ENCODE data around the gene CRIP2.

CRIP2 gene

DNA sequence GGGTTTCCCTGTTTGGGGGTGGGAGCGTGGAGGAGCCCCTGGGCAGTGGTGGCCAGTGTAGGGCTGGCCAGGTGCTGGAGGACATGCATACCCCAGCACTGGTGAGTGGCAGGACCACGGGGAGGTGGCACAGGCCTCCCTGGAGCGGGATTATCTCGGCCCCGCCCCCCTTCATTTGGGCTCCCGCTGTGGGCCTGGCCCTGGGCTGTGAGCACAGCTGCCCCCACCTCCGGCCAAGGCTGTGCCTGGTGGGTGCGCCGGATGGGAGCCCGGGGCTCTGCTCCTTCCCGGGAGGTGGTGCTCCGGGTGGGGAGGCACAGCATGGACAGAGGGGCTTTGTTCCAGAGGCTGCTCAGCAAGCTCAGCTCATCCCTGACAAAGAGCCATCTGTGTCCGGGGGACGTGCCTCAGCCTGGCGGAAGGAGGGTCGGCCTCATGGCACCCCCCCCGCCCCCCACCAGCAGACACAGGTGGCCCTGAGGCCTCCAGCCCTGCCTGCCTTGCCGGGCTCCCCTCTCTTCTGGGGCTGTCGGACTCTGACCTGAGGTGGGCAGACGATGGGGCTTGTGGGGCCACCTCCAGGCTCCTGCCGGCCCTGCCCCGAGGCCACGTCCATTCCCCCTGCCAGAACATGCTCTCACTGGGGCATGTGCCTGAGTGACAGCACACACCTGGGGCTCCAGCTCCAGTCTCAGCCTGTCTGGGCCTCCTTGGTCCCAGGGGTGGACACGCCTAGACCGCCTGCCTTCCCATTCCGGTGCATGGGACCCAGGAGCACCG lies 24.8 kb downstream of the CRIP2 start:
- DNase-seq (ENCODE audit: low read depth): no peak

DNA sequence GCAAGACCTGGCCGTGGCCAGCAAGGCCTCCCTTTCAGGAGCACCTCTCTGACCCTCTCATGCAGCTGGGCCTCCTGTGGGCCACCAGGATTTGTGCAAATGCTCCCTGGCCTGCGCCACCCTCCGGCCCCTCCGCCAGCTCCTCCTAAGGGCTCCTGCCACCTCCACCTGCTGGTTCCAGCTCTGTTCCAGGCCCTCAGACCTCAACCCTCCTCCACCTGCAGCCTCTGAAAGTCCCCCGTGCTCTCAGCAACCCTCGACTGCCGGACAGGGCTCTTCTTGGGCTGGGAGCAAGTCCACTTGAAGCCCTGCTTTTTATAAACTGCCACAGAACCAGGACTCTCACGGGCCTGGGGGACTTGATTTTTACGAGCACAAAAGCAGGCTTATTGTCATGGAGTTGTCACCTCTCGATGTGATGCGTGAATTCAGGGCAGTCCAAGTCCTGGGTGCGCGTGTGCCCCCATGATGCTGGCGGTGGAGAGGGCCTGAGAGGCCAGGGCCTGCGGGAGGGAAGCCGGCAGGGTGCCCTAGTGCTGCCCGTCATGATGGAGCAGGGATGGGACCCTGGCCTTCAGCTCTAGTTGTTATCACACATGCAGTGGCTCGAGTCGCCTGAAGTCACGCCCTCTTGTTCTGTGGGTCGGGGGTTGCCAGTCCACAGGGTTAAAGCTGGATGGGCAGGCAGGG lies 25.6 kb downstream of the CRIP2 start:
- no peak for DNase-seq (ENCODE audit: low read depth)

DNA sequence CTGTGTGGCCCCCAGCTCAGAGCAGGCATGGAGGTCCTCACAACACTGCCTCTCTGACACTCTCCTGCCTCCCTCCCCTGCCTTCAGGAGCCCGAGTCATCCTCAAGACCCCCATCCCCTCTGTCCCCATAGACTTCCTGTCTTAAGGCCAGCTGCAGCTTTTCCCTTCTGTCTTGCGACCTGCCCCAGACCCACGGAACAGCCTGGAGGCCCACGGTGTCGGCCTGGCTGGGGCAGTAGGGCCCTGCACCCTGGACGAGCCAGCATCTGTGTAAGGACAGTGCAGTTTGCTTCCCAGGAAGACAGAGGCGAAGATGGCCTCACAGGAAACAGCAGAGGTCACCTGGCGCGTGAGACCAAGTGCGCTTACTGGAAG lies 26.1 kb downstream of the CRIP2 start:
- DNase-seq (ENCODE audit: low read depth): no peak

DNA sequence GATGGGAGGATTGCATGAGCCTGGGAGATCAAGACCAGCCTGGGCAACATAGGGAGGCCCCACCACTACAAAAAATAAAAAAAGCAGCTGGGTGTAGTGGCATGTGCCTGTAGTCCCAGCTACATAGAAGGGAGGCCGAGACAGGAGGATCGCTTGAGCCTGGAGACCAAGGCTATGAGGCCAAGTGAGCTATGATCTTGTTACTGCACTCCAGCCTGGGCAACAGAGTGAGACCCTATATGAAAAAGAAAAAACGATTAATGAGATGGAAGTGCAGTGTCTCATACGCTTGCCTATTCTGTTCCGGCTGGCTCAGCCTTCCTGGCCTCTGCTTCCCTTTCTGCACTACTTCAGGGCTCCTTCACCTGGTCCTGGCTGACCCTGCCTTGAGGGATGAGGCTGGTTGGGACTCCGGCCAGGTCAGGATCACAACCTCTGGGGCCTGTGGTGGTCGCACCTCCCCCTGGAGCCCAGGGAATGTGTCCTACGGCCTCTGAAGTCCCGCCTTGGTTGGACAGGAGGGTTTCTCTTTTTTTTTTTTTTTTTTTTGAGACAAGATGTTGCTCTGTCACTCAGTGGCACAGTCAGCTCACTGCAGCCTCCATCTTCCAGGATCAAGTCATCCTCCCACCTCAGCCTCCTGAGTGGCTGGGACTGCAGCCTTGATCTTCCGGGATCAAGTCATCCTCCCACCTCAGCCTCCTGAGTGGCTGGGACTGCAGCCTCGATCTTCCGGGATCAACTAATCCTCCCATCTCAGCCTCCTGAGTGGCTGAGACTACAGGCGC lies 27.1 kb downstream of the CRIP2 start:
- DNase-seq (ENCODE audit: low read depth): no peak

DNA sequence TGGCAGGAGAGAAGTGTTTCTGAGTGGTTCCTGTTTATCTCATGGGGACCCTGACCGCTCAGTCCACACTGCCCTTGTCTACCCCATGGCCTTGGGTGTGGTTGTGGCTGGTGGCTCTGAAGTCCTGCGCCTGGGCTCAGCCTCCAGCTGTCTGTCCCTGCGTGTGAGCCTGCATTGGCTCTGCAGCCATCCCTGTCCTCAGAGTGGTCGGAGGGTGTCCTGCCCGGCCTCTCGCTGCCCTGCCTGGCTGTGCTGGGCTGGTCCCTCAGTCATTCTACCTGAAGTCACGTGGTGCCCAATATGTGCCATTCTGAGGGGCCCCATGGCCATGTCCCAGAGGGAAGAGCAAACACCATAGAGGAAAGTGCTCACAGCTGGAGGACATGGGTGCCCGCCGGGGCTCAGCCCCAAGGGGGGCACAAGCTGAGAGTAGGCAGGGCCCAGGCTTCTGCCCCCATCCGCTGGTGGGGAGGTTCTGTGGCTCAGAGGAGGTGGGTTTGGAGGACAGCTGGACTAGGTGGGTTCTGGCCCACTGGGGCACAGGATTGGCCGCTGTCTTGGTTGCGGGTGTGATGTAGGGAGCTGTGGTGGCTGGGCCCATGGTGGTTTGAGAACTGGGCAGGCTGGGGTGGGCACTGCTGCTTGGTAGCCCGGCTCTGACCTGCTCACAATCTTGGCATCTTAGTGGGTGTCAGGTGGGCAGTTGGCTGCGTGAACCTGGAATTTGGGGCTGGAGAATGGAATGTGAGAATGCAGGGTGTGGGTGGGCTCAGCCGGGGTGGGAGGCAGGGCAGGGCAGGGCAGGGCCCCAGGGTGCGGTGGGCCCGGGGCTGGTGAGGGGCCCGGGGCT lies 28.1 kb downstream of the CRIP2 start:
- DNase-seq (ENCODE audit: low read depth): no peak

DNA sequence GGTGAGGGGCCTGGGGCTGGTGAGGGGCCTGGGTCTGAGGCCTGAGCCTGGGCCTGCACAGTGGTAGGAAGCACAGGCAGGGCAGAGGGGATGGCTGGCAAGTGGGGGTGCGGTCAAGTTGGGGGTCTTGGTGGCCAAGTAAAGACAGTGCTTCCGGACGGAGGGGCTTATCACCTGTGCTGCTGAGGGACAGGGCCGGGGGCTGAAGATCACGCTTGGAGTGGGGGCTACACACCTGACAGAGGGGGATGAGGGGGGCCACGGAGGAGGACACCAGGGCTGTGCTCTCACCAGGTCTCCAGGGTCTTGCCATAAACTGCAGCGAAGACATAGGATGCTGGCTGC lies 28.6 kb downstream of the CRIP2 start:
- no peak for DNase-seq (ENCODE audit: low read depth)

DNA sequence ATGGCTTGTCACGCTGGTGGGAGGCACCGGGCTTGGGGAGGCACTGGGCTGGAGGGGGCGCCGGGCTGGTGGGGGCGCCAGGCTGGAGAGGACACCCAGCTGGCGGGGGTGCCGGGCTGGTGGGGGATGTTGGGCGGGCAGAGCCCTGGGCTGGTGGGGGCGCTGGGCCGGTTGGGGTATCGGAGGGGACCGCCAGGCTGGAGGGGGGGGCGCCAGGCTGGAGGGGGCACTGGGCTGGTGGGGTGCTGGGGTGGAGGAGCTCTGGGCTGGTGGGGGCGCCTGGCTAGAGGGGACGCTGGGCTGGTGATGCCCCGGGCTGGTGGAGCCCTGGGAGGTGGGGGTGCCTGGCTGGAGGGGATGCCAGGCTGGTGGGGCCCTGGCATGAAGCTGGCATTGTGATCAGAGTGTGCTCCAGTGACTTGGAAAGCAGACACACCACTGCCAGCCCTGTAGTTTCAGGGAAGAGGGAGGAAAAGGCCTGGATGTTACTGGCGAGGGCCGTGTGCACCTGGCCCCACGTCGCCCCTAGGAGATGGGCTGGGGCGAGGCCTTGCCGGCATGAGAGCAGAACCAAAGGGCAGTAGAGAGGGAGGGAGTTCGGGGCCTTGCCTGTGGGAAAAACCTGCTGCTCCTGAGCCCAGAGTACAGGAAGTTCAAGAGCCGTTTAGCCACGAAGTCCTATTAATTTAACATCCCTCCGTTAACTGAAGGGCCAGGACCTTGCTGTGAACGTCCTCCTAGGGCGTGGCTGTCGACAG lies 29.5 kb downstream of the CRIP2 start:
- DNase-seq (ENCODE audit: low read depth): no peak

DNA sequence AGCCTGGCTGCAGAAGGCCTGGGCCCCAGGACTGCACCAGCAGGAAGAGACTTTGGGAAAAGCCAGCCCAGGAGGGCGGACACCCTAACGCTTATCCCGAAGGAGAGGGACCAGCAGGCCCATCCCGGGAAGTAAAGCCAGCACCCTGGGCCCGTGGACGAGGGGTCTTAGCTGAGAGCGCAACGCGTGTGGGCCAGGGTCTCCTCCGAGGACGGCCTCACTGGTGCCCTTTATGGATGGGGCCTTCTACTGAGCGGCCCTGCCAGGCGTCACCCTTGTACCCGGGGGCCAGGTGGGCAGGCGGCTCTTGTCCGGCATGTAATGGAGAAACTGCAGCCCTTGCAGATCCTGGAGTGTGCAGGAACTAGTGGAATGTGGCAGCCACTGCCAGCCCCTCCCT lies 30.5 kb downstream of the CRIP2 start:
- no peak for DNase-seq (ENCODE audit: low read depth)

DNA sequence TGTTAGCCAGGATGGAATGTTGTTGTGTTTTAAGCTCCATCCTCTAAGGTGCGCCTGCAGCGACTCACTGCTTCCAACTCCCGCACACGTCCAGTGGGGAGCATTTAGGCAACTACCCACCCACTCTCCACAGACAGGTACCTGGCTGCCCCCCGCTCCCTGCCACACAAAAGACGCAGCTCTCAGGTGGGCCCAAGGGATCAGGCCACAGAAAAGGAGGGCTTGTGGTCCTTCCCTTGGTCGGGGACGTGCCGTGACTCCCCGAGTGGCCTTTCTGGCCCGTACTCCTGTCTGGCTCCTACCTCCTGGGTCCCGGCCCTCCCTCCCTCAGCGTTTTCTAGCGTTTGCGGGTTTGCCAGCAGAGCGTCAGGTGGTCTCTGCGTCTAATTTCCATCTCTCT lies 32.6 kb downstream of the CRIP2 start:
- DNase-seq (ENCODE audit: low read depth): no peak

DNA sequence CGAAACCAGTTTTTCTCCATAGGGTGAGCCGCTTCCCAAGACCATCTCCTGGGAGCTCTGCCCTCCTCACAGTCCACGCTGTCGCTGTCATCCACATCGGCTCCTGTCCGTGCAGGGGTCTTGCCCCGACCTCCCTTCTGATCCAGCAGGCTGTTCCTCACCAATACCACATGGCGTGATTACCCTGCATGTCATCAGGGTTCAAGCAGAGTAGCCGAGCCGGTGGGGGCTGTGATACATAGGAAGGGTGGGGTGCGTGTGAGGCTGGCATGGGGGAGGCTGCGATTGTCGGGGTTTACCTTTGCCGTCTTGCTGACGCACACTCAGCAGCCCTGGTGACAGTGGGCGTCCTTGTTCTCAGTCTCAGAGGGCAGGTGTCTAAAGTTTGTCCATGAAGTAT lies 33.4 kb downstream of the CRIP2 start:
- DNase-seq (ENCODE audit: low read depth): no peak

DNA sequence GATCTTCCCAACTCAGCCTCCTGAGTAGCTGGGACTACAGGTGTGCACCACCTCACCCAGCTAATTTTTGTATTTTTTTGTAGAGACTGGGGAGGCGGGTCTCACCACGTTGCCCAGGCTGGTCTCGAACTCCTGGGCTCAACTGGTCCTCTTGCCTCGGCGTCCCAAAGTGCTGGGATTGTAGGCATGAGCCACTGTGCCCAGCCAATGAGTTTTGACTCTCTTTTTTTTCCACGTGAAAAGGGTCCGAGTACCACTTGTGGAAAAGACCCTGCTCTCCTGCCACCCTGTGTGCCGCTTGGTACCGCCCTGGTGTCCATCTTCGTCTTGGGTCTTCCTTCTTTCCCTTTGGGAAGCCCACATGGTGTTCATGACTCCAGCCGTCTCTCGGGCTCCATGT lies 34.0 kb downstream of the CRIP2 start:
- DNase-seq (ENCODE audit: low read depth): no peak

DNA sequence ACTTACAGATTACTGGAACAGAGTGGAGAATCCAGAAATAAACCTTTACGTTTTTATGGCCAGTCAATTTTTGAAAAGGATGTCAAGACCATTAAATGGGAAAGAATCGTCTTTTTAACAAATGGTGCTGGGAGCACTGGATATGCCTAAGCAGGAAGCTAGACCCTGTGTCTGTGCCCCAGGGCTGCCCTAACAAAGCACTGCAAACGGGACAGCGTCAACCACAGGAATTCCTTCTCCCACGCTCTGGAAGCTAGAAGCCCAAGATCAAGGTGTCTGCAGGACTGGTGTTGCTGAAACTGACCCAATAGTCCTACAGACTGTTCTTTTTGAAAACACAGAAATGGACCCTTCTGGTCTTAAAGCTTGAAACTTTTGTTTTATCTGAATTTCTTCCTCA lies 42.5 kb downstream of the CRIP2 start:
- no peak for DNase-seq (ENCODE audit: low read depth)

DNA sequence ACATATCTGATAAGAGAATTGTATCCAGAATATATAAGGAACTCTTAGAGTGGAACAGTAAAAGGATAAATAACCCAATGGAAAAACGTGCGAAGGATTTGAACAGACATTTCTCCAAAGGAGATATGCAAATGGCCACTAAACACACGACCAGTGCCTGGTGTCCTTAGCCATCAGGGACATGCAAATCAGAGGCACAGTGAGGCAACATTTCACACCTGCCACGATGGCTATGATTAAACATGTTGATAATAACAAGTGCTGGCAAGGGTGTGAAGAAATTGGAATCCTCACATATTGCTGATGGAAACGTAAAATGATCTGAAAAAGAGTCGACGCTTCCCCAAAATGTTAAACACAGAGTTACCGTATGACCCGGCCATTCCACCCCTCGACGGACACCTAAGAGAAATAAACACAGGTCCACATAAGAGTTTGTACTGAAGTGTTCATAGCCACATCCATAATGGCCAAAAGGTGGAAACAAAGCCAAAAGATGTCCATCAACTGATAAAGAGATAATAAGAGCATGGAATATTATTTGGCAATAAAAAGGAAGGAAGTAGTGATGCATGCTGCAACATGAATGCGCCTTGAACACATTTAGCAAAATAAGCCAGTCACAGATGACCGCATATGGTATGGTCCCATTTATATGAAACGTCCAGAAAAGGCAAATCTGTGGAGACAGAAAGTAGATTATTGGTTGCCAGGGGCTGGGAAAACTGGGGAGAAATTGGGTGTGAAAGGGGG lies 45.5 kb downstream of the CRIP2 start:
- no peak for DNase-seq (ENCODE audit: low read depth)

DNA sequence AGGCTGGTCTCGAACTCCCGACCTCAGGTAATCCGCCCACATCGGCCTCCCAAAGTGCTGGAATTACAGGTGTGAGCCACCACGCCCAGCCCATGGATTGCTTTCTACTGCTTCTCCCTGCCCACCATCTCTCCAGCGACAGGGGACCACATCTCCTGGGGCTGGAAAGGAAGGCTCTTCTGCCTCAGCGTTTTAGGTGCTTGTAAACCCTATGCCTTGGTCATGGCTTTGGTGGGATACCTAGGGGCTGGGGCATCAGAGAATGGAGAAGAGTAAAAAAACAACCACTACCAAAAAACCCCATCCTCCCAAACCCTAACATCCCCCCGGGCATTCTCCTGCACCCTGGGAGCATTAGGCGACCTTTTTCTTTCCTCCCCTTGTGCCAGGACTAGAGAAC lies 50.7 kb downstream of the CRIP2 start:
- DNase-seq (ENCODE audit: low read depth): no peak

DNA sequence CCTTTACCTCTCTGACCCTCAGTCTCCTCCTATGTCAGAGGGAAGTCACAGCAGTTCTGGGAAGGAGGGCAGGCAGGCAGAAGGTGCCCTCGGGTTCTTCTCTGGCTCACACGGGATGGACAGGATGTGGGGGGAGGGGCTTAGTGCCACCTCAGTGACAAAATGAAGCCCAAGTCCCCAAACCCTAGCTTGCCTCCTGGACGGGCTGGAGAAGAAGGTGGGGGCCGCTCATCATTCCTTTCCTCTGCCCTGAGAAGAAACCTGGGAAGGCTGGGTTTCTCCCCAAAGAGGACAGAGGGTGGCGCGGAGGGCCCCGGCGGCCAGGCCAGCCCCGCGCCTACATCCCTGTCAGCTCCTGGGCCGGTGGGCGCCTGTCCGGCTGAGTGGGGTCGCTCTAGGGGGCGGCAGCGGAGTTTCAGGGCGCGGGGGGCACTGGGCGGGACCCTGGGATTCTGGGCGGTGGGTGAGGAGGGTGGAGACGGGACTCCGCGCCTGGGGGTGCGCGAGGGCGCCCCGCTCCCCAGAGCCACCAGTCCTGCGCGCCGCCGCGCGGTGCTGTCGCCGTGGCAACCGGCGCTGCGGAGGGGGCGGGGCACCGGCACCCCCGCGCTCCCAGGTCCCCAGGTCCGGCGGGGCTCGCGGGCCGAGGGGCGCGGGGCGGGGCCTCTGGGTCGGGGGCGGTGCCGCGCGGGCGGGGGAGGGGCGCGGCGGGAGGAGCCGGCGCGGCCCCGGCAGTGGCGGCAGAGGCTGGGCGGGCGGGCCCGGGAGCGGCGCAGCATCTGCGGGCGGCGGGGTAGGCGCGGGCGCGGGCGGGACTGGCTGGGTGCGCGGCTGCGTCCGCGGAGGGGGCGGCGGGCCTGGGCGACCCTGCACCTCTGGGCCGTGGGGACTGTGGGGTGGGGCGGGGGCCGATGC lies 51.5 kb downstream of the CRIP2 start, which contains the start of gene TMEM121:
TMEM121 (plus strand) TSS at position 723 of the 915 bp plus-strand sequence. CDS start 2,252 bp downstream, outside the sequence.
- no peak for DNase-seq (ENCODE audit: low read depth)

DNA sequence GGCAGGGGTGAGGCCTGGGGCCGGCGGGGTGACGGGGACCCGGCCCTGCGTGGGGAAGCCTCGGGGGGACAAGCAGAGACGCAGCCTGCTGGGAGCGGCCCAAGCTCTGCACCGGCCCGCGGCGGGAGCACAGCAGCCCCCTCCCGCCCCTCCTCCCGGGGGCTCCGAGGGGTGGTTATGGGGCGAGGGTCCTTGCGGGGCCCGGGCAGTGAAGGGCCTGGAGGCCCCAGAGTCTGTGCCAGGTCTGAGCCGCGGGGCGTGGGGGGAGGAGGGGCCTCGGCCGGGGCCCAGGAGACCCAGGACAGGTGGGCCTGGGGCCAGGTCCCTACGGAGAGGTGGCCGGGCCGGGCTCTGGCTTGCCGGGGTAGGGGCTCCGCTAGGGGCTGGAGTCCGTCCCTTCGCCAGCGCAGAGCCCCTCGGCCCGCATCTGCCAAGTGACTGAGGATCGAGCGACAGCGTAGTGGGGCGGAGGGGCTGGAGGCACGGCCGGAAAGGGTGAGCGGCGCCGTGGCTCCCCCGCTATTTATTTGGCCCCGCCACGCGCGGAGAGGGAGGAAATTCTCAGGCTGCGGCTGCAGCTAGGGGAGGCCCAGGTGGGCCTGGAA lies 52.3 kb downstream of the CRIP2 start:
- DNase-seq (ENCODE audit: low read depth): no peak

DNA sequence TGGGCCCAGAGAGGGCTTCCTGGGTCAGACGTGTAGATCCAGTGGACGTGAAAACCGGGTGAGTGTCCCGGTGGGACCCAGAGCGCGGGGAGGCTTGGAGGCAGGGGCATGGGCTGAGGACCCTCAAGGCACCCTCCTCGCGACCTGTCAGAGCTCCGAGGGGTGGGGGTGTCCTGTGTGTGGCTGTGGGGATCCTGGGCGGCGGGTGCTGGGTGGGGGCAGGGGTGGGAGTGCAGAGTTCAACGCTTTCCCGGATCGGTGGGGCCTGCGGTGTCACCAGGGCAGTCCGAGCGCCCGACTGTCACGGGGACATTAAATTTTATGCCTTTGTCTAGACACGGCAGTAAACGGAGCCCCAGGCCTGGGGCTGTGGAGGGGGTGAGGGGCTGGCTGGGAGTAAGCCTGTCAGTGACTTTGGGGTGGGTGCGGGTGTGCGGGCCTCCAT lies 52.8 kb downstream of the CRIP2 start:
- DNase-seq (ENCODE audit: low read depth): no peak

DNA sequence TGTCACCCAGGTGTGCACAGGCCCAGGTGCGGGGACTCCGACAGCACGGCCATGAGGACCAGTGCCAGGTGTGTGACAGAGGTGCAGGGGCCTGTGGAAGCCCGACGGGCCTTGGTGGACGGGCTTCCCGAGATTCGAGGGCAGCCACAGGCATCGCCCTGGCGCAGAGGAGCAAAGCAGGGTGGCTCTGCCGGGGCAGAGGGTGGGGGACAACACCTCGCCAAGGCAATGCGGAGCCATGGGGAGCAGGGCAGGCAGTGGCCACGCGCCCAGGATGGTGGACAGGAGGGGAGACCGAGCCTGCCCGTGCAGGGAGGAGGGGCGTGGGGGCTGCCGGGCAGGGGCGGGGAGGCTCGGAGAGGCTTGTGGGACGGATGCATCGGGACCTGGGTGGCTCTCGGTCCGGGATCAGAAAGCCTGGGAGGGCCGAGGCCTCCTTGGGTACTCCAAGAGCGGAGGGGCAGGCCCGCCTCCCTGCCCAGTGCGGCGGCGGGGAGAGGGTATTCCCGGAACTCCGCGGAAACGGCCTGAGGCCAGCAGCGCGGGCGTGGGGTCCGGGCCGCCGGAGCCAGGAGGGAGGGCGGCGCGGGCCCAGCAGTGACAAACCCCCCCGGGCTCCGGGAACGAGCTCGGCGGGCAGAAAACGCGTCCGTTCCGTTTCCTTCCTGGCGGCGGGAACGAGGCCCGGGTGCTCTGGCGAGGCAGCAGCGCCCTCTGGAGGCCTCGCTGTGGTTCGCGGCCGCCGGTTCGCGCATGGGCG lies 53.4 kb downstream of the CRIP2 start:
- DNase-seq (ENCODE audit: low read depth): peak; percentile 26

Data from CMK (cell line).